ENCODE measurements around the gene PQBP1. TPM values are rescaled to one million over a fixed set of nuclear protein-coding genes. Genes with fewer than 3 reads are reported as not detected.
A peak's percentile ranks its signal among the peaks of the same experiment; 100 is the strongest.

The PQBP1 gene
- total and polyA plus RNA-seq, 2 donors (not counting 1 experiment from before 2014, with no cell fraction given): 89.9 to 128 TPM

DNA sequence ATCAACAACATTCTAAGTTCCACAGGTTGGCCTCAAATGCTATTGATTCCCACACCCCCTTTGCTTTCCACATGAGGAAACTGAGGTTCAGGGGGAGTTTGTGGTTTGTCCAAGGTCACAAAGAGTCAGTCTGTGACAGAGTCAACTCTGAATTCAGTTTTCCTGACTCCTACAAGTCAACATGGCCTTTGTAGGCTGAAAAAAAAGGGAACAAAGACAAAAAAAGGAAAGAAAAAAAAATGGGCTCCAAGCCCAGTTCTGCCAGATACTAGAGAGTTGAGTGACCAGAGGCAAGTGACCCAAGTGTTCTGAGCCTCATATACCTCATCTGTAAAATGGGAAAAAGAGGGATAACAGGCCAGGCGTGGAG lies 37.6 kb downstream of the PQBP1 start:
- H4K20me1 ChIP-seq (ENCODE audit: control insufficient read depth, insufficient read depth, low read length, poor library complexity, severe bottlenecking): no peaks in the 10 kb centered on the region
- no peak overlapping the region for H3K9ac ChIP-seq (ENCODE audit: low read length)
- TF ChIP-seq, protein P1, sequence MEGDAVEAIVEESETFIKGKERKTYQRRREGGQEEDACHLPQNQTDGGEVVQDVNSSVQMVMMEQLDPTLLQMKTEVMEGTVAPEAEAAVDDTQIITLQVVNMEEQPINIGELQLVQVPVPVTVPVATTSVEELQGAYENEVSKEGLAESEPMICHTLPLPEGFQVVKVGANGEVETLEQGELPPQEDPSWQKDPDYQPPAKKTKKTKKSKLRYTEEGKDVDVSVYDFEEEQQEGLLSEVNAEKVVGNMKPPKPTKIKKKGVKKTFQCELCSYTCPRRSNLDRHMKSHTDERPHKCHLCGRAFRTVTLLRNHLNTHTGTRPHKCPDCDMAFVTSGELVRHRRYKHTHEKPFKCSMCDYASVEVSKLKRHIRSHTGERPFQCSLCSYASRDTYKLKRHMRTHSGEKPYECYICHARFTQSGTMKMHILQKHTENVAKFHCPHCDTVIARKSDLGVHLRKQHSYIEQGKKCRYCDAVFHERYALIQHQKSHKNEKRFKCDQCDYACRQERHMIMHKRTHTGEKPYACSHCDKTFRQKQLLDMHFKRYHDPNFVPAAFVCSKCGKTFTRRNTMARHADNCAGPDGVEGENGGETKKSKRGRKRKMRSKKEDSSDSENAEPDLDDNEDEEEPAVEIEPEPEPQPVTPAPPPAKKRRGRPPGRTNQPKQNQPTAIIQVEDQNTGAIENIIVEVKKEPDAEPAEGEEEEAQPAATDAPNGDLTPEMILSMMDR (IDR thresholded peaks at IDR 0.05): no peak
- Mint-ChIP-seq H3K27me3 (no peaks in the 10 kb centered on the region), H3K4me1 (peaks cover 69% of the 10 kb centered on the region), H3K9me3 (ENCODE audit: insufficient read depth) (no peaks in the 10 kb centered on the region), H3K27ac (peak overlapping the region; percentile 99), H3K4me3 (no peak overlapping the region)
- H3K36me3 ChIP-seq (replicated peaks in 1 of 2; ENCODE audit: control extremely low read depth in 1 of 2, control insufficient read depth in 1 of 2, extremely low read depth in 1 of 2, insufficient read depth in 2 of 2, low read length in 1 of 2): peaks cover 0 to 22% of the 10 kb centered on the region in 2 experiments
- H3K4me3 ChIP-seq (ENCODE audit: control extremely low read depth in 1 of 5, extremely low read depth in 1 of 5, insufficient read depth in 1 of 5, low read depth in 2 of 5, low read length in 4 of 5): no peak overlapping the region
- no peak for ATAC-seq (ENCODE audit: low read depth)
- H3K4me2 ChIP-seq (replicated peaks; ENCODE audit: low read depth, low read length, poor library complexity, severe bottlenecking): peak overlapping the region; percentile 54
- H3K27me3 ChIP-seq (replicated peaks in 1 of 4; ENCODE audit: control extremely low read depth in 1 of 4, control insufficient read depth in 3 of 4, insufficient read depth in 4 of 4, low read length in 3 of 4): no peaks in the 10 kb centered on the region
- peaks cover 25% of the 10 kb centered on the region for H3K79me2 ChIP-seq (ENCODE audit: control insufficient read depth, insufficient read depth, low read length)
- no CpG with 5 or more reads among the region's 1 CpG for WGBS (ENCODE audit: insufficient coverage)
- ChIA-PET CTCF (no interaction called here), POLR2A (no interaction called here)
- H3K9me3 ChIP-seq (ENCODE audit: control extremely low read depth in 1 of 3, control insufficient read depth in 2 of 3, insufficient read depth in 1 of 3, low read length in 2 of 3): no peaks in the 10 kb centered on the region
- peak overlapping the region; percentile 51 to 77 for H3K27ac ChIP-seq (ENCODE audit: low read length in 2 of 2)
- DNase-seq: no peak
- H3K4me1 ChIP-seq (ENCODE audit: control insufficient read depth in 2 of 2, insufficient read depth in 2 of 2, low read length in 2 of 2): peaks cover 73 to 77% of the 10 kb centered on the region in 2 donors
- H2AFZ ChIP-seq (ENCODE audit: insufficient read depth, low read depth, low read length, poor library complexity, severe bottlenecking): no peak overlapping the region
- intact Hi-C loops (cut with micrococcal nuclease): loop anchor here (5.0 to 10.0 kb wide), 3 partner anchors 133 to 338 kb away; partner anchors contain the start of genes HDAC6 and WDR13

DNA sequence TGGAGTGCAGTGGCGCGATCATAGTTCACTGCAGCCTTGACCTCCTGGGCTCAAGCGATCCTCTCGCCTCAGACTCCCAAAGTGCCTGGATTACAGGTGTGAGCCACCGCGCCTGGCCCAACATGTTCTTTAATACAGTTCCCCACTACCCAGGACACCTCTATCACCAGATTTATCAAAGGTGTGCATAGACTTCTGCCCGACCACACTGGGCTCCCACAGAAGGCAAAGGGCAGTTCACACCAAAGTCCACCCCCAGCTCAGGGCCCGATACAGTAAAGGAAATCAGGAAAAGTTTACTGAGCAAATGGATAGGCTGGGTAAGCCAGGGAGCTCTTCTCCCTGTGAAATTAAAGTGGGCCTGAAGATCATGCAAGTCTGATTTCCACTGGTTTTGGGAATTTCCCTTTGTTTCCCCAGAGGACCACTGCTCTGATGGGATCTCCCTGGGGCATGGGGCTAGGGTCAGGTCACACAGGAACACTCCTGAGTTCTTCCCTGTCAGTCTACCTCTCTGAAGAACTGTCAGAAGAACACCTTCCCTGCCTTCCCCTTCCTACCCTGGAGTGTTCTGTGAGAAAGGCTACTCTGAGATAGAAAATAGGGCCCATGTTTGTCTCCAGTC lies 38.8 kb downstream of the PQBP1 start:
- Histone ChIP-seq H3K36me3 (replicated peaks in 1 of 2; ENCODE audit: control extremely low read depth in 1 of 2, control insufficient read depth in 1 of 2, extremely low read depth in 1 of 2, insufficient read depth in 2 of 2, low read length in 1 of 2) (peaks cover 0 to 21% of the 10 kb centered on the region in 2 experiments), H4K20me1 (ENCODE audit: control insufficient read depth, insufficient read depth, low read length, poor library complexity, severe bottlenecking) (no peaks in the 10 kb centered on the region), H3K4me2 (replicated peaks; ENCODE audit: low read depth, low read length, poor library complexity, severe bottlenecking) (peak overlapping the region; percentile 77), H3K27ac (ENCODE audit: low read length in 2 of 2) (peak overlapping the region; percentile 99), H3K4me3 (ENCODE audit: control extremely low read depth in 1 of 5, extremely low read depth in 1 of 5, insufficient read depth in 1 of 5, low read depth in 2 of 5, low read length in 4 of 5) (peak overlapping the region in 3 of 5 experiments; percentile 34 to 57 (median 37)), H2AFZ (ENCODE audit: insufficient read depth, low read depth, low read length, poor library complexity, severe bottlenecking) (no peak overlapping the region), H3K79me2 (ENCODE audit: control insufficient read depth, insufficient read depth, low read length) (peaks cover 30% of the 10 kb centered on the region), H3K9ac (ENCODE audit: low read length) (peak overlapping the region; percentile 69), H3K4me1 (ENCODE audit: control insufficient read depth in 2 of 2, insufficient read depth in 2 of 2, low read length in 2 of 2) (peaks cover 85 to 89% of the 10 kb centered on the region in 2 donors), H3K9me3 (ENCODE audit: control extremely low read depth in 1 of 3, control insufficient read depth in 2 of 3, insufficient read depth in 1 of 3, low read length in 2 of 3) (no peaks in the 10 kb centered on the region), H3K27me3 (replicated peaks in 1 of 4; ENCODE audit: control extremely low read depth in 1 of 4, control insufficient read depth in 3 of 4, insufficient read depth in 4 of 4, low read length in 3 of 4) (no peaks in the 10 kb centered on the region)
- Mint-ChIP-seq H3K27ac (peak overlapping the region; percentile 99), H3K27me3 (no peaks in the 10 kb centered on the region), H3K4me3 (peak overlapping the region; percentile 84), H3K9me3 (ENCODE audit: insufficient read depth) (no peaks in the 10 kb centered on the region), H3K4me1 (peaks cover 75% of the 10 kb centered on the region)
- WGBS (ENCODE audit: insufficient coverage): 96% methylated on average over 6 of the region's 8 CpGs
- peak; percentile 0 for ATAC-seq (ENCODE audit: low read depth)
- no peak for DNase-seq
- TF ChIP-seq EZH2 (IDR thresholded peaks at IDR 0.05; ENCODE audit: borderline replicate concordance, insufficient read depth, low read depth, low read length, poor library complexity, severe bottlenecking): no peak
- TF ChIP-seq, protein P1 (IDR thresholded peaks at IDR 0.05): no peak
- ChIA-PET CTCF (interaction anchor here (1.2 to 3.7 kb wide), 9 partner anchors 9 to 288 kb away, joined by 5 to 30 read pairs (median 9); partner anchors contain the start of genes PIM2, PQBP1, SLC35A2 and TIMM17B), POLR2A (interaction anchor here (0.6 to 5.6 kb wide), 9 partner anchors 9 to 397 kb away, joined by 3 to 101 read pairs (median 7); partner anchors contain the start of genes GRIPAP1, PIM2, PQBP1 and SLC35A2)
- intact Hi-C loops (cut with micrococcal nuclease): loop anchor here (1.0 to 10.0 kb wide), 9 partner anchors 19 to 362 kb away; partner anchors contain the start of genes HDAC6, RBM3, TFE3 and WDR13
